ENCODE data around the gene DLEC1. TPM values are rescaled to one million over a fixed set of nuclear protein-coding genes. Genes with fewer than 3 reads are reported as not detected.

Gene DLEC1
- polyA plus RNA-seq, 2 of the 4 experiments (the other 2 are of a cell fraction), result 0.10 TPM; not detected in 1

GRCh38 chr3:37991823-37992222, 47.2 kb upstream of the DLEC1 start (continued):
- no peak for TF ChIP-seq ELK1 (IDR thresholded peaks at IDR 0.05; ENCODE audit: low read depth, low read length)
- no peak for TF ChIP-seq MAFK (IDR thresholded peaks at IDR 0.05; ENCODE audit: partially characterized antibody)
- no peak for TF ChIP-seq NFE2L2 (conservative IDR thresholded peaks at IDR 0.05; ENCODE audit: low read length)
- TF ChIP-seq ESRRA (IDR thresholded peaks at IDR 0.05; ENCODE audit: borderline replicate concordance, low read length), result no peak
- TF ChIP-seq EP300 (IDR thresholded peaks at IDR 0.05), result no peak

- H3K4me1 ChIP-seq, result peaks cover 3% of the 10 kb centered on the region
- CTCF ChIA-PET, result interaction anchor here (1.8 kb wide), 1 partner anchor 11 kb away, joined by 6 read pairs; no protein-coding TSS in a partner anchor
- POLR2A ChIA-PET, result no interaction called here
- H3K27ac ChIP-seq, result no peak overlapping the region
- DNase-seq (ENCODE audit: low read depth in 1 of 2, low spot score in 1 of 2) (no peak), ATAC-seq (no peak), FAIRE-seq (no peak)
- no peak overlapping the region for H3K4me2 ChIP-seq
- H3K9me3 ChIP-seq, result no peaks in the 10 kb centered on the region
- WGBS (ENCODE audit: missing lambda C conversion rate), result 68% methylated on average over 9 of the region's 9 CpGs
- TF ChIP-seq KDM1A (IDR thresholded peaks at IDR 0.05; ENCODE audit: low read depth), result no peak
- no peak for TF ChIP-seq RFX5 (IDR thresholded peaks at IDR 0.05)
- no peak for TF ChIP-seq CBX8 (IDR thresholded peaks at IDR 0.05)
- no peak for TF ChIP-seq EHMT2 (IDR thresholded peaks at IDR 0.05; ENCODE audit: low read depth)
- no peak for TF ChIP-seq ESRRA (IDR thresholded peaks at IDR 0.05; ENCODE audit: borderline replicate concordance, low read length)
- no peak for TF ChIP-seq EP300 (IDR thresholded peaks at IDR 0.05)
- TF ChIP-seq RCOR1 (IDR thresholded peaks at IDR 0.05; ENCODE audit: low read depth, low read length), result no peak
- TF ChIP-seq BCL3 (IDR thresholded peaks at IDR 0.05), result no peak
- TF ChIP-seq CHD4 (IDR thresholded peaks at IDR 0.05; ENCODE audit: borderline replicate concordance), result no peak
- no peak for TF ChIP-seq EHF (CRISPR knock-in tag; IDR thresholded peaks at IDR 0.05)
- TF ChIP-seq PBX3 (IDR thresholded peaks at IDR 0.05), result no peak
- no peak for TF ChIP-seq USF2 (IDR thresholded peaks at IDR 0.05)
- TF ChIP-seq RAD21 (conservative IDR thresholded peaks at IDR 0.05 in 1 of 2, IDR thresholded peaks at IDR 0.05 in 1 of 2), result no peak
- TF ChIP-seq FOSL2 (IDR thresholded peaks at IDR 0.05), result no peak
- TF ChIP-seq FOSL2 (CRISPR knock-in tag; IDR thresholded peaks at IDR 0.05), result no peak
- TF ChIP-seq SMC3 (IDR thresholded peaks at IDR 0.05), result no peak
- no peak for TF ChIP-seq FOXS1 (CRISPR knock-in tag; IDR thresholded peaks at IDR 0.05)
- no peak for TF ChIP-seq NR3C1 (IDR thresholded peaks at IDR 0.05)
- TF ChIP-seq HOXB5 (CRISPR knock-in tag; IDR thresholded peaks at IDR 0.05), result no peak
- H3K4me3 ChIP-seq, result no peak overlapping the region
These were observed 46.5 kb upstream of the DLEC1 start for GRCh38 chr3:37992271-37993066.

Measured in A549 (cell line).